K562 (cell line): ENCODE data around the gene MAP3K13. TPM values are rescaled to one million over a fixed set of nuclear protein-coding genes. Genes with fewer than 3 reads are reported as not detected.

Source experiments
- COPS2 ChIP-seq: fragments of 450-650 bp; conservative IDR thresholded peaks from 2 replicates; pipeline ENCODE4 v1.6.1; 2016; ENCODE audit warnings: mild to moderate bottlenecking, moderate library complexity
- DACH1 ChIP-seq: fragments of 450-650 bp; IDR thresholded peaks from 2 replicates; pipeline ENCODE4 v1.6.1; 2018; ENCODE audit not compliant: partially characterized antibody
- MEF2D ChIP-seq: conservative IDR thresholded peaks from 2 replicates; pipeline ENCODE4 v1.6.1; 2016; ENCODE audit warnings: low read depth, missing genetic modification characterization, missing compliant biosample characterization
- MTA2 ChIP-seq: fragments of 450-650 bp; IDR thresholded peaks from 2 replicates; pipeline ENCODE4 v1.6.1; 2016; ENCODE audit warnings: low read depth
- NCOR1 ChIP-seq: fragments of 450-650 bp; IDR thresholded peaks from 2 replicates; pipeline ENCODE4 v1.6.1; 2016; ENCODE audit warnings: mild to moderate bottlenecking, moderate library complexity
- NR2C2 ChIP-seq, 2 experiments: fragments of 200-800 bp in 1 of 2; sonication (Bioruptor generic) in 1 of 2; sonication (generic) in 1 of 2; formaldehyde crosslinking in 1 of 2; IDR thresholded peaks; 2 replicates each; pipeline versions ENCODE4 v1.6.1 to v1.8.0; 2016 to 2022; ENCODE audit warnings: mild to moderate bottlenecking in 1 of 2, missing compliant biosample characterization in 1 of 2, missing genetic modification characterization in 1 of 2, missing genetic modification reagents in 1 of 2
- POLR2H ChIP-seq: IDR thresholded peaks from 2 replicates; pipeline ENCODE4 v1.6.1; 2016; ENCODE audit warnings: missing genetic modification characterization, low read depth, mild to moderate bottlenecking, control low read depth, missing compliant biosample characterization, moderate library complexity
- SAP30 ChIP-seq: fragments of 200-600 bp; sonication (generic); IDR thresholded peaks from 2 replicates; pipeline ENCODE4 v1.6.1; 2012; ENCODE audit warnings: borderline replicate concordance, low read depth, mild to moderate bottlenecking, moderate library complexity, low read length, control low read depth, inconsistent platforms; ENCODE audit not compliant: insufficient read depth, poor library complexity, severe bottlenecking
- STAG1 ChIP-seq: sonication (generic); formaldehyde crosslinking; IDR thresholded peaks from 2 replicates; pipeline ENCODE4 v1.5.0; 2020; ENCODE audit warnings: missing genetic modification reagents, borderline replicate concordance
- TCF7 ChIP-seq: sonication (generic); IDR thresholded peaks from 2 replicates; pipeline ENCODE4 v1.6.1; 2016; ENCODE audit warnings: antibody characterized with exemption, borderline replicate concordance
- XRCC3 ChIP-seq: fragments of 450-650 bp; IDR thresholded peaks from 2 replicates; pipeline ENCODE4 v1.6.1; 2017; ENCODE audit warnings: mild to moderate bottlenecking, moderate library complexity
- ZFP36 ChIP-seq: fragments of 150-350 bp; IDR thresholded peaks from 2 replicates; pipeline ENCODE4 v1.6.1; 2018; ENCODE audit warnings: low read length, low read depth; ENCODE audit not compliant: partially characterized antibody
- ZNF146 ChIP-seq: IDR thresholded peaks from one replicate; pipeline ENCODE4 v1.6.1; 2018; ENCODE audit warnings: missing compliant biosample characterization; ENCODE audit not compliant: unreplicated experiment
- ZNF445 ChIP-seq: fragments of 250-450 bp; sonication (Bioruptor Pico); IDR thresholded peaks from 2 replicates; pipeline ENCODE4 v1.4.0; 2020; ENCODE audit warnings: low read depth, mild to moderate bottlenecking, moderate library complexity
- polyA plus RNA-seq, 8 experiments: library from polyadenylated mRNA; depleted of rRNA in 4 of 8; stranded (reverse) in 5 of 8; unstranded in 3 of 8; fragments of >200 nt; fragmentation: Nextera tagmentation in 2 of 8; fragmentation: Illumina TruSeq in 1 of 8; extraction: Ambion mirVana in 2 of 8; extraction: Trizol in 1 of 8; gene quantifications; 2 replicates each; pipeline versions ENCODE4 v1.2.1 to v1.2.3, GENCODE V29; 2011 to 2014; ENCODE audit warnings: inconsistent platforms in 1 of 8, missing spikeins in 1 of 8
- total RNA-seq, 7 experiments: library from RNA; depleted of rRNA in 6 of 7; stranded (reverse); fragments of >200 nt in 6 of 7; fragmentation: Illumina TruSeq in 2 of 7; extraction: Trizol in 2 of 7; gene quantifications; 2 replicates each; pipeline versions ENCODE4 v1.2.1 to v1.2.3, GENCODE V29; 2011 to 2021; ENCODE audit warnings: low replicate concordance in 1 of 7
- TF ChIP-seq, protein P1 (sequence below): sonication (generic); formaldehyde crosslinking; IDR thresholded peaks from 2 replicates; pipeline ENCODE4 v1.8.0; 2022; ENCODE audit warnings: mild to moderate bottlenecking, low read depth, missing genetic modification reagents
- TF ChIP-seq, protein P2 (sequence below): fragments of 250-450 bp; sonication (Bioruptor Pico); IDR thresholded peaks from 2 replicates; pipeline ENCODE4 v1.5.0; 2021
- TF ChIP-seq, protein P3 (sequence below): fragments of 250-450 bp; sonication (Bioruptor Pico); IDR thresholded peaks from 2 replicates; pipeline ENCODE4 v1.4.0; 2020; ENCODE audit warnings: mild to moderate bottlenecking
- TF ChIP-seq, protein P4 (sequence below): fragments of 450-650 bp; IDR thresholded peaks from 2 replicates; pipeline ENCODE4 v1.6.1; 2018; ENCODE audit not compliant: partially characterized antibody

MAP3K13 gene
- total and polyA plus RNA-seq, 9 of the 15 experiments (the other 6 are each of a cell fraction or from before 2014, with no cell fraction given) = 0.04 to 0.32 (median 0.15) TPM; not detected in 2

DNA sequence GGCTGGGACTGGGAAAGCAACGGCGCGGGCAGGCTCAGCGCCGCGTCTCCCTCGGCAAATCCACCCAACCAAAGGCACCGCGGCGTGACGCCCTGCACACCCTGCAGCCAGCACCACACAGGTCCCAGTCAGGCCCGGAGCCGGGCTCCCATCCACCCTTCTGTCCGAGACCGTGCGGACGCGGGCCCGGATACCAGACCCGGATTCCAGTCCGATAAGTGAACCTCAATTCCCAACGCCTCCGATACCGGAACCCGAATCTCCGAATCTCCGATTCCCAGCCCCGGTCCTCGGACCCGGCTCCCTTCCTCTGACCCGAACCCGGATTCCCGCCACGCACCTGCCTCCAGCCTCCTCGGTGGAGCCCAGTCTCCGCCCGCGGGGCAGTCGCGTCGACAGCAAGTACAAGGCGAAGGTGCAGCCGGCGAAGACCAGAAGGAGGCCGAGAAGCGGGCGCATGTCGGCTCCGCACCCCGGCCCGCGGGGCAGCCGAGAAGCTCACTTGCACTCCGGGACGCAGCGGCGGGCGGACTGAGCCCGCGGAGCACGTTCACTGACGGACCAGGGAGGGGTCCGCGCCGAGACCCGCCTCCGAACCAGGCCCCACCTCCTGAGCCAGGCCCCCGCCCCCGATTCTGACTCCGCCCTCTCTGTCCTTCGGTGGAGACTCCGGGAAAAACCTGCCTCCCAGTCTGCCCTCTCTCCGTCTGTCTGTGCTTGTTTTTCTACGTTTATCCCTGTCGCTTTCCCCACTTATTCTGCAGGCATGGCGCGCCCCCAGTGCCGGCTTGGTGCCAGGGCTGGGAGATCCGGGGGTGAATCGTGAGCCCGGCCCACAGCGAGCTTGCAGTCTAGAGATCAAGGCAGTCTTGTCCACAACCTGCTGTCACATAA is 135.8 kb downstream of the MAP3K13 start, which contains the start of gene TMEM41A (continued):
- TF ChIP-seq NR2C2 (CRISPR knock-in tag; IDR thresholded peaks at IDR 0.05) = peak; percentile 81
- peak; percentile 53; the same call in 1 of the 2 replicates for TF ChIP-seq NR2C2 (tag; IDR thresholded peaks at IDR 0.05)
- TF ChIP-seq COPS2 = no peak
- no peak for TF ChIP-seq DACH1
- TF ChIP-seq, protein P1, sequence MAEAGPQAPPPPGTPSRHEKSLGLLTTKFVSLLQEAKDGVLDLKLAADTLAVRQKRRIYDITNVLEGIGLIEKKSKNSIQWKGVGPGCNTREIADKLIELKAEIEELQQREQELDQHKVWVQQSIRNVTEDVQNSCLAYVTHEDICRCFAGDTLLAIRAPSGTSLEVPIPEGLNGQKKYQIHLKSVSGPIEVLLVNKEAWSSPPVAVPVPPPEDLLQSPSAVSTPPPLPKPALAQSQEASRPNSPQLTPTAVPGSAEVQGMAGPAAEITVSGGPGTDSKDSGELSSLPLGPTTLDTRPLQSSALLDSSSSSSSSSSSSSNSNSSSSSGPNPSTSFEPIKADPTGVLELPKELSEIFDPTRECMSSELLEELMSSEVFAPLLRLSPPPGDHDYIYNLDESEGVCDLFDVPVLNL = peak; percentile 41; the same call in 1 of the 2 replicates
- no peak for TF ChIP-seq ZNF445
- no peak for TF ChIP-seq NCOR1
- no peak; the same call in 1 of the 2 replicates for TF ChIP-seq XRCC3
- TF ChIP-seq, protein P2, sequence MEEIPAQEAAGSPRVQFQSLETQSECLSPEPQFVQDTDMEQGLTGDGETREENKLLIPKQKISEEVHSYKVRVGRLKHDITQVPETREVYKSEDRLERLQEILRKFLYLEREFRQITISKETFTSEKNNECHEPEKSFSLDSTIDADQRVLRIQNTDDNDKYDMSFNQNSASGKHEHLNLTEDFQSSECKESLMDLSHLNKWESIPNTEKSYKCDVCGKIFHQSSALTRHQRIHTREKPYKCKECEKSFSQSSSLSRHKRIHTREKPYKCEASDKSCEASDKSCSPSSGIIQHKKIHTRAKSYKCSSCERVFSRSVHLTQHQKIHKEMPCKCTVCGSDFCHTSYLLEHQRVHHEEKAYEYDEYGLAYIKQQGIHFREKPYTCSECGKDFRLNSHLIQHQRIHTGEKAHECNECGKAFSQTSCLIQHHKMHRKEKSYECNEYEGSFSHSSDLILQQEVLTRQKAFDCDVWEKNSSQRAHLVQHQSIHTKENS (CRISPR knock-in tag) = no peak
- peak; percentile 14 for TF ChIP-seq ZNF146 (CRISPR knock-in tag)
- TF ChIP-seq SAP30 = peak; percentile 64
- TF ChIP-seq MEF2D = 0 out of 2 replicates have a peak, but pooled peaks have one; percentile 32
- peak; percentile 78 for TF ChIP-seq TCF7
- TF ChIP-seq, protein P3, sequence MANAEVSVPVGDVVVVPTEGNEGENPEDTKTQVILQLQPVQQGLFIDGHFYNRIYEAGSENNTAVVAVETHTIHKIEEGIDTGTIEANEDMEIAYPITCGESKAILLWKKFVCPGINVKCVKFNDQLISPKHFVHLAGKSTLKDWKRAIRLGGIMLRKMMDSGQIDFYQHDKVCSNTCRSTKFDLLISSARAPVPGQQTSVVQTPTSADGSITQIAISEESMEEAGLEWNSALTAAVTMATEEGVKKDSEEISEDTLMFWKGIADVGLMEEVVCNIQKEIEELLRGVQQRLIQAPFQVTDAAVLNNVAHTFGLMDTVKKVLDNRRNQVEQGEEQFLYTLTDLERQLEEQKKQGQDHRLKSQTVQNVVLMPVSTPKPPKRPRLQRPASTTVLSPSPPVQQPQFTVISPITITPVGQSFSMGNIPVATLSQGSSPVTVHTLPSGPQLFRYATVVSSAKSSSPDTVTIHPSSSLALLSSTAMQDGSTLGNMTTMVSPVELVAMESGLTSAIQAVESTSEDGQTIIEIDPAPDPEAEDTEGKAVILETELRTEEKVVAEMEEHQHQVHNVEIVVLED (CRISPR knock-in tag) = peak; percentile 99
- TF ChIP-seq MTA2 = no peak
- TF ChIP-seq, protein P4, sequence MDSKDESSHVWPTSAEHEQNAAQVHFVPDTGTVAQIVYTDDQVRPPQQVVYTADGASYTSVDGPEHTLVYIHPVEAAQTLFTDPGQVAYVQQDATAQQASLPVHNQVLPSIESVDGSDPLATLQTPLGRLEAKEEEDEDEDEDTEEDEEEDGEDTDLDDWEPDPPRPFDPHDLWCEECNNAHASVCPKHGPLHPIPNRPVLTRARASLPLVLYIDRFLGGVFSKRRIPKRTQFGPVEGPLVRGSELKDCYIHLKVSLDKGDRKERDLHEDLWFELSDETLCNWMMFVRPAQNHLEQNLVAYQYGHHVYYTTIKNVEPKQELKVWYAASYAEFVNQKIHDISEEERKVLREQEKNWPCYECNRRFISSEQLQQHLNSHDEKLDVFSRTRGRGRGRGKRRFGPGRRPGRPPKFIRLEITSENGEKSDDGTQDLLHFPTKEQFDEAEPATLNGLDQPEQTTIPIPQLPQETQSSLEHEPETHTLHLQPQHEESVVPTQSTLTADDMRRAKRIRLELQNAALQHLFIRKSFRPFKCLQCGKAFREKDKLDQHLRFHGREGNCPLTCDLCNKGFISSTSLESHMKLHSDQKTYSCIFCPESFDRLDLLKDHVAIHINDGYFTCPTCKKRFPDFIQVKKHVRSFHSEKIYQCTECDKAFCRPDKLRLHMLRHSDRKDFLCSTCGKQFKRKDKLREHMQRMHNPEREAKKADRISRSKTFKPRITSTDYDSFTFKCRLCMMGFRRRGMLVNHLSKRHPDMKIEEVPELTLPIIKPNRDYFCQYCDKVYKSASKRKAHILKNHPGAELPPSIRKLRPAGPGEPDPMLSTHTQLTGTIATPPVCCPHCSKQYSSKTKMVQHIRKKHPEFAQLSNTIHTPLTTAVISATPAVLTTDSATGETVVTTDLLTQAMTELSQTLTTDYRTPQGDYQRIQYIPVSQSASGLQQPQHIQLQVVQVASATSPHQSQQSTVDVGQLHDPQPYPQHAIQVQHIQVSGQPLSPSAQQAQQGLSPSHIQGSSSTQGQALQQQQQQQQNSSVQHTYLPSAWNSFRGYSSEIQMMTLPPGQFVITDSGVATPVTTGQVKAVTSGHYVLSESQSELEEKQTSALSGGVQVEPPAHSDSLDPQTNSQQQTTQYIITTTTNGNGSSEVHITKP = no peak
- no peak for TF ChIP-seq ZFP36
- TF ChIP-seq POLR2H (tag) = no peak; the same call in 1 of the 2 replicates
- peak; percentile 46; the same call in 1 of the 2 replicates for TF ChIP-seq STAG1 (CRISPR knock-in tag)
